Measurements from ENCODE around the gene BAHCC1.
A peak's percentile ranks its signal among the peaks of the same experiment; 100 is the strongest.

Gene BAHCC1

GRCh38 chr17:81392909-81393654 lies 2.2 kb upstream of the BAHCC1 start:
- Histone ChIP-seq H3K36me3 (ENCODE audit: insufficient read depth, insufficient read length, low read length) (peaks cover 8% of the 10 kb centered on the region), H3K27me3 (ENCODE audit: insufficient read depth, insufficient read length) (peaks cover 48% of the 10 kb centered on the region), H3K4me3 (ENCODE audit: insufficient read length, low read depth) (peak overlapping the region; percentile 54), H3K9ac (ENCODE audit: insufficient read length, low read depth) (peak overlapping the region; percentile 86), H3K4me1 (ENCODE audit: insufficient read depth, insufficient read length) (peaks cover 28% of the 10 kb centered on the region), H3K9me3 (ENCODE audit: insufficient read depth, low read length) (no peaks in the 10 kb centered on the region)
- TF ChIP-seq YY1 (IDR thresholded peaks at IDR 0.05; ENCODE audit: insufficient read depth, insufficient read length) (no peak), SUZ12 (IDR thresholded peaks at IDR 0.05; ENCODE audit: extremely low read depth, insufficient read depth, insufficient read length) (peak; percentile 8), ZNF274 (IDR thresholded peaks at IDR 0.05; ENCODE audit: low read depth, low read length) (no peak)
- DNase-seq (ENCODE audit: low read depth, low spot score) = no peak

- TF ChIP-seq YY1 (IDR thresholded peaks at IDR 0.05; ENCODE audit: insufficient read depth, insufficient read length) (no peak), SUZ12 (IDR thresholded peaks at IDR 0.05; ENCODE audit: extremely low read depth, insufficient read depth, insufficient read length) (peak; percentile 30)
- H3K4me3 ChIP-seq (ENCODE audit: insufficient read length, low read depth) = peak overlapping the region; percentile 54
- peaks cover 26% of the 10 kb centered on the region for H3K4me1 ChIP-seq (ENCODE audit: insufficient read depth, insufficient read length)
- H3K9ac ChIP-seq (ENCODE audit: insufficient read length, low read depth) = peak overlapping the region; percentile 86
- no peaks in the 10 kb centered on the region for H3K9me3 ChIP-seq (ENCODE audit: insufficient read depth, low read length)
- H3K36me3 ChIP-seq (ENCODE audit: insufficient read depth, insufficient read length, low read length) = peaks cover 8% of the 10 kb centered on the region
- peaks cover 48% of the 10 kb centered on the region for H3K27me3 ChIP-seq (ENCODE audit: insufficient read depth, insufficient read length)
- DNase-seq (ENCODE audit: low read depth, low spot score) = peak; percentile 97
These were observed 1.4 kb upstream of the BAHCC1 start for GRCh38 chr17:81393684-81394376.

GRCh38 chr17:81394377-81394920 lies 808 bp upstream of the BAHCC1 start:
- Histone ChIP-seq H3K4me3 (ENCODE audit: insufficient read length, low read depth) (peak overlapping the region; percentile 40), H3K27me3 (ENCODE audit: insufficient read depth, insufficient read length) (peaks cover 46% of the 10 kb centered on the region), H3K9ac (ENCODE audit: insufficient read length, low read depth) (peak overlapping the region; percentile 76), H3K9me3 (ENCODE audit: insufficient read depth, low read length) (no peaks in the 10 kb centered on the region), H3K36me3 (ENCODE audit: insufficient read depth, insufficient read length, low read length) (peaks cover 8% of the 10 kb centered on the region), H3K4me1 (ENCODE audit: insufficient read depth, insufficient read length) (peaks cover 23% of the 10 kb centered on the region)
- no peak for DNase-seq (ENCODE audit: low read depth, low spot score)
- no peak for TF ChIP-seq ZNF274 (IDR thresholded peaks at IDR 0.05; ENCODE audit: low read depth, low read length)
- TF ChIP-seq SUZ12 (IDR thresholded peaks at IDR 0.05; ENCODE audit: extremely low read depth, insufficient read depth, insufficient read length) = no peak
- no peak for TF ChIP-seq YY1 (IDR thresholded peaks at IDR 0.05; ENCODE audit: insufficient read depth, insufficient read length)

GRCh38 chr17:81395600-81396277 lies 482 bp downstream of the BAHCC1 start:
- Histone ChIP-seq H3K9me3 (ENCODE audit: insufficient read depth, low read length) (no peaks in the 10 kb centered on the region), H3K4me3 (ENCODE audit: insufficient read length, low read depth) (peak overlapping the region; percentile 71), H3K4me1 (ENCODE audit: insufficient read depth, insufficient read length) (peaks cover 20% of the 10 kb centered on the region), H3K27me3 (ENCODE audit: insufficient read depth, insufficient read length) (peaks cover 54% of the 10 kb centered on the region), H3K9ac (ENCODE audit: insufficient read length, low read depth) (peak overlapping the region; percentile 82), H3K36me3 (ENCODE audit: insufficient read depth, insufficient read length, low read length) (peaks cover 8% of the 10 kb centered on the region)
- TF ChIP-seq YY1 (IDR thresholded peaks at IDR 0.05; ENCODE audit: insufficient read depth, insufficient read length) = no peak
- no peak for TF ChIP-seq SUZ12 (IDR thresholded peaks at IDR 0.05; ENCODE audit: extremely low read depth, insufficient read depth, insufficient read length)
- TF ChIP-seq ZNF274 (IDR thresholded peaks at IDR 0.05; ENCODE audit: low read depth, low read length) = no peak
- no peak for DNase-seq (ENCODE audit: low read depth, low spot score)

DNA sequence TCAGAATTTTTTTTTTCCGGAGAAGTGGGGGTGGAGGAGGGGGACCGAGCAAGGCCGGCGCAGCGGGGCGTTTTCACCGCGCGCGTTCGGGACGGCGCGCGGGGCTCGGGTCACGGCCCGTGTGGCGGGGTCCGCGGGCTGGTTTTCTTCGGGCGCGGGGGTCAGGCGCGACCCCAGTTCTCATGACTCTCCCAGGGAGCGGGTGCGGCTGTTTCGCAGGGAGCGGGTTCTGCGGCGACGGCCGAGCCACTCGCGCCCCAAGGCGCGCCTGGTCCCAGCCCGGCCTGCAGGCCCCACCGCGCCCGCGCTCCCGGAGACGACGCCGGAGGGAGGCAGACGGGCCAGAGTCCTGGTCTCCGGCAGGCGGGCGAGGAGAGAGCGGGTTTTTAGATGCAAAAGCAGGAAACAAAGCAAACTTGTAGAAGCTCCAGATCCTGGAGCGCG lies 1.0 kb downstream of the BAHCC1 start:
- Histone ChIP-seq H3K4me1 (ENCODE audit: insufficient read depth, insufficient read length) (peaks cover 21% of the 10 kb centered on the region), H3K4me3 (ENCODE audit: insufficient read length, low read depth) (peak overlapping the region; percentile 71), H3K36me3 (ENCODE audit: insufficient read depth, insufficient read length, low read length) (peaks cover 4% of the 10 kb centered on the region), H3K9ac (ENCODE audit: insufficient read length, low read depth) (peak overlapping the region; percentile 82), H3K27me3 (ENCODE audit: insufficient read depth, insufficient read length) (peaks cover 57% of the 10 kb centered on the region), H3K9me3 (ENCODE audit: insufficient read depth, low read length) (no peaks in the 10 kb centered on the region)
- no peak for TF ChIP-seq ZNF274 (IDR thresholded peaks at IDR 0.05; ENCODE audit: low read depth, low read length)
- TF ChIP-seq SUZ12 (IDR thresholded peaks at IDR 0.05; ENCODE audit: extremely low read depth, insufficient read depth, insufficient read length) = no peak
- no peak for TF ChIP-seq YY1 (IDR thresholded peaks at IDR 0.05; ENCODE audit: insufficient read depth, insufficient read length)
- no peak for DNase-seq (ENCODE audit: low read depth, low spot score)

DNA sequence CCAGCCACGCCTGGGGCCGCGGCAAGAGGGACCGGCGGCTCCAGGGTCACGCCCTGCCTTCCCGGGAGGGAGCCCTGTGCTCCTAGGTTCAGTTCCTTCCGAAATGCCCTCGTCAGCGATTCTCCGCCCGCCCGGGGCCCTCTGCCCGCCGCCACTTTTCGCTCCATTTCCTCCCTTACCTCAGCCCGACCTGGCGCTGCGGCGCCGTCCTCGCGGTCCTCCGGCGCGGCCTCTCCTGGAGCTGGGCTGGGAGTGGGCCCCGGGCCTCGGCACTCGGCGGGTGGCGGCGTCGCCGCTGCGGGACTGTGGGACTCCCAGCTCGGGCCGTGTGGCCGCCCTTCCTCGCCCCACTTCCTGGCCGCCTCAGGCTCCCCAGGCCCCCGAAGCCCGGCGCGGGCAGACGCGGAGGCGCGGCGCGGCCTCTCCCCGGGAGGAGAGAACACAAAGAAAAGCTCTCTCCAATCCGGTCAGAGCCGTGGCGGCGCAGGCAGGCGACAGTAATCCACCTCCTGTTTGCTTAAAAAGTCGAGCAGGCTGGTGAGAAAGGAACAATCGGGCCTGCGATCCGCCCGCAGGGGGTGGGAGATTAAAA lies 1.6 kb downstream of the BAHCC1 start:
- H3K36me3 ChIP-seq (ENCODE audit: insufficient read depth, insufficient read length, low read length) = no peaks in the 10 kb centered on the region
- peak overlapping the region; percentile 71 for H3K4me3 ChIP-seq (ENCODE audit: insufficient read length, low read depth)
- peak overlapping the region; percentile 82 for H3K9ac ChIP-seq (ENCODE audit: insufficient read length, low read depth)
- no peaks in the 10 kb centered on the region for H3K9me3 ChIP-seq (ENCODE audit: insufficient read depth, low read length)
- TF ChIP-seq ZNF274 (IDR thresholded peaks at IDR 0.05; ENCODE audit: low read depth, low read length) = no peak
- no peak for TF ChIP-seq SUZ12 (IDR thresholded peaks at IDR 0.05; ENCODE audit: extremely low read depth, insufficient read depth, insufficient read length)
- no peak for TF ChIP-seq YY1 (IDR thresholded peaks at IDR 0.05; ENCODE audit: insufficient read depth, insufficient read length)
- H3K27me3 ChIP-seq (ENCODE audit: insufficient read depth, insufficient read length) = peaks cover 57% of the 10 kb centered on the region
- DNase-seq (ENCODE audit: low read depth, low spot score) = no peak
- peaks cover 23% of the 10 kb centered on the region for H3K4me1 ChIP-seq (ENCODE audit: insufficient read depth, insufficient read length)

All from NT2/D1 (cell line).